ENCODE results near the gene HOXA4.

The HOXA4 gene

GRCh38 chr7:27105301-27106031, 25.1 kb downstream of the HOXA4 start:
- DNase-seq (ENCODE audit: low read depth), result no peak

DNA sequence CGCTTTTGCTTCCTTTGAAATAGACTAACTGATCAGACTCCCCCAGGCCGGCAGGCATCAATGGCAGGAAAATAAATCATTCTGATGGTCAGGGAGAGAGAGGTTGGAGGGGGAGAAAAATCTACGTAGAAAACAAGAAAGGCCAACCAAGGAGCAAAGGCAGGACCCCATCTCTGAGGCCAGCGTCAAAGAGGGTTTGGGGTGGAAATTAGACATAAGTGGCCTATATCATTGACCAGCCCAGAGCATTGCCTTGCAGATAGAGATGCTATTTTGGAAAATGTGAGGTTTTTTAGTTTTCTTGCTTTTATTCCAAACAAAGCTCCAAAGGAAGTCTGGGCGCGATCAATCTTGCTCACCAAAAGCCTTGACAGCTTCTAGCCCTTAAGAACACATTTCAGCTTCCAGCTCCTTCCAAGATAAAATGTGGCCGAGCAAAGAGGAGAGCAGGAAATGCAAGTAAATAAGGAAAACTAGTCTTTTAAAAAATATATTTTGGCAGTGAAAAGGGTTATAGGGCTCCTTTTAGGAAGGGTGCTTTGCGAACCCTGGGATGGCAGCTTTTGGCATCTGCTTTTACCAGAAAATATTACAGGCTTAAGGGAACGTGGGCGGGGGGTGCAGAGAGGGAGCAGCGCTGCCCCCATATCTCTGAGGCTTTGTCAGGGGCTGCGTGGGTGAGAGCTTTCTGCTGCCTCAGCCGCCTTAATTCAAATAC, 26.1 kb downstream of the HOXA4 start:
- no peak for DNase-seq (ENCODE audit: low read depth)

GRCh38 chr7:27103489-27104226, 26.9 kb downstream of the HOXA4 start:
- no peak for DNase-seq (ENCODE audit: low read depth)

- DNase-seq (ENCODE audit: low read depth), result no peak
Measured at GRCh38 chr7:27102581-27103442, 27.7 kb downstream of the HOXA4 start, which contains the start of gene HOXA2. TSS of gene HOXA2 (minus strand) at chr7:27102683. CDS start at chr7:27102500, 183 bp downstream.

GRCh38 chr7:27101957-27102580, 28.5 kb downstream of the HOXA4 start:
- no peak for DNase-seq (ENCODE audit: low read depth)

DNA sequence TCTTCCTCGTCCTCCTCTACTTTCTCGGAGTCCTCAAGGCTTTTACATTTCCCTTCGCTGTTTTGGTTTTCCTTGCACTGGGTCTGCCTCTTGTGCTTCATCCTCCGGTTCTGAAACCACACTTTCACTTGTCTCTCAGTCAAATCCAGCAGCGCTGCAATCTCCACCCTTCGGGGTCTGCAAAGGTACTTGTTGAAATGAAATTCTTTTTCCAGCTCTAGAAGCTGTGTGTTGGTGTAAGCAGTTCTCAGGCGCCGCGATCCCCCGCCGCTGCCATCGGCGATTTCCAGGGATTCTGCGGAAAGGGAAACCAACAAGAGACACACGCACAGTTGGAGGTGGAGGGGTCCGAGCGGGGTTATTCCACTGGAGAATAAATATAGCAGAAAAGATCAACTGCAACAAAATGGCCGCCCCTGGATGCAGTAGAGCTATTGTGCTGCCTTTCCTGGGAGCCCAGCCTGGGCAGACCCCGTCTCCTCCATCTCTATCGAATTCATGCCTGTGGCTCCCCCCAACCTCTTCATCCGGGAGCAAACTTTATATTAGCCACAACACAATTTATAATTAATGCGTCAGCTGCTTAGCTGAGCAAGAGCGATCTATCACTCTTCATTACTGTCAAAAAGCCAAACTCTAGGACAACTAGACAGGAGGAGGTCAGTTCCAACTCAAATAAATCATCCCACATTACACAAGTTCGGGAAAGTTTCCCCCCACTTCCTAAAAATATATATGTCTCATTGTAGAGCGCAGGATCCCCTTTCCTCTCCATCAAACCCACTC, 29.2 kb downstream of the HOXA4 start:
- DNase-seq (ENCODE audit: low read depth), result no peak

DNA sequence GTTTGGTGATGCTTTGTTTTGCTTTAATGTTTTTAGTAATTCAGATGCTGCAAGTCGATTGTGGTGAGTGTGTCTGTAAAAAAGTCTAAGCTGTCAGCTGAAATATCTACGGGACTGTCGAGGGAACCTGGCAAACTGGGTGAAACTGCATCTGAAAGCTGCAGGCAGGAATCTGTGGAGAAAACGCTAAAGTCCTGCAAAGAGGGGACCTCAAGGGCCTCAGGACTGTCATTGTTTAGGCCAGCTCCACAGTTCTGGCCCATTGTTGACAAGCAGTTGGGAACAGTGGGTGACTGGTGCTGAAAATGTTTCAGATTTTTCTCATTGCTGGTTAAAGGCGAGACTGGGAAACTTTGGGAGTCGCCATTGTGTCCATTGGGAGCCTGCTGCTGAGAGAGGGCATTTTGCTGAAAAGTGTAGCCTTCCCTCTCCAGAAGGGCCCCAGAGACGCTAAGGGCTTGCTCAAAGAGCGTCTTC, 29.8 kb downstream of the HOXA4 start:
- DNase-seq (ENCODE audit: low read depth), result no peak

DNA sequence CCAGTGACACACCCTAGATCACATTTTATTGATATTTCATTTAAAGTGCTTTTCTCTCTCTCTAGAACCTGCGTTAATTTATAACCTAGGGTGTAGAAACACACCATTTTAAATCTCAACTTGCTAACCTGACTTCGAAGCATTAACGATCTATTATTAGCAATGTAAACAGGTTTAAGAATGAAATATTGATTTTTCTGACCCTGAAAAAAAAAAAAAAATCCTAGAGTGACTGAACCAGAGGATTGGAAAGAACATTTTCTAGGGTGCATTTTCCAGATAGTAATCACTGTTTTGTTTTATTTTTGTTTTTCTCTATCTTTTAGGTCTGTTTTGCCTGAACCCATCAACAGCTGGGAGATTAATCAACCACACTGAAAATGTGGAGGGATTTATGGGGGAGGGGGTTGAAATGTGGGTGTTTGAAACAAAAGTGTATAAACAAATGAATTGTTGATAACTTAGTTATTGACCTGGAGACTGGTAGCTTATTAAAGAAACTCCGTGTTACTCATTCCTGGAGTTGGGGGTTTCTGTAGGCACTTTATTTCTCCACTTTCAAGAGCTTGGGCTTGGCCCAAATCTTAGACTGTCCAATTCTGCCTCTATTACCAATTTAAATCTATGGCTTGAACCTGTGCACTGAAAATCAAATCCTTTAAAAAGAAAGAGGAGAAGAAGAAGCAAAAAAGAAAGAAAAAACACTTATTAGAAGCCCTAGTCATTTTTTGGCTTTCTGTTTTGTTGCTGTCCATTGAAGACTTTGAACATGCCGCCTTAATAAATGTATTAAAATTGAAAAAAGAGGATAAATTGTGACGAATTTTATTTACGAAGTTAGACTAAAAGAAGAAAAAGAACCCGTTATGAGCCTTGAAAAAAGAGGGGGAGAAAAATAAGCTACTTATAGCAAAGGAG, 30.8 kb downstream of the HOXA4 start:
- no peak for DNase-seq (ENCODE audit: low read depth)

DNA sequence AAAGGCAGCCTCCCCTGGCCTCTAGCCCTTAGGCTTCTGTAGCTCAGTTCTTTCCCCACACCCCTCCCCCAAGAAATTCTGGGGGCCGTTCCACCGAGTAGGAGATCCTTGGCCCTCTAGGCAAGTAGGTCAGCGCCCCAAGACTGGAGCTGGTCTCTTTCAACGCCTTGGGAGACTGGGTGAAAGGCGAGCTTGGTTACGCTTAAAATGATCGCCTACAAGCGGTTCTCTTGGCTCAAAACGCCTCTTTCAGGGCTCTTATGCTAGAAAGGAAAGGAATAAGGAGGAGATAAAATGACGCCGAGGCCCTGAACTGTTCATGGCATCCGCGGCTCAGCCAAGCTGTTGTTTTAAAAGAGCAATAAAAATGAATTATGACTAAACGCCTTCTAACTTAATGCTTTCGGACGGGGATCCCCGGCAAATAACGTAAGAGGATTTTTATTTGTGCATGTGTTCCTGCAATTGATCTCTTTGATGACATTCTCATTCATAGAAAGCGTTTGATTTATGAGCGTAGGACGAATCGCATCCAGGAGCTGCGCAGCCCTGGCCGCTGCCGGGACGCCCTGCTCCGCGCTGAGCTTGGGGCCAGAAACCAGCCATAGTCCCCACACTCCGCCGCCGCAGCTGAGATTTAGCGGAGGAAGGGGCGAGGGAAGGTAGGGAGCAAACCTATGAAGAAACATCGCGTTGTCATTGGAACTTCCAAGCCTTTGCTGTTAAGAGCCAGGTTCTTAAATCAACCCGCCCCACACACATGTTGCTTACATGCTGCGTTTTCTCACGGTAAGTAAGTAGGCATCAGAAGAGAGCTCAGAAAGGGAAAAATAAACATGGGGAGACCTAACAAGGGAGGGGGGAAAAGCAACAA, 31.7 kb downstream of the HOXA4 start:
- DNase-seq (ENCODE audit: low read depth), result no peak

DNA sequence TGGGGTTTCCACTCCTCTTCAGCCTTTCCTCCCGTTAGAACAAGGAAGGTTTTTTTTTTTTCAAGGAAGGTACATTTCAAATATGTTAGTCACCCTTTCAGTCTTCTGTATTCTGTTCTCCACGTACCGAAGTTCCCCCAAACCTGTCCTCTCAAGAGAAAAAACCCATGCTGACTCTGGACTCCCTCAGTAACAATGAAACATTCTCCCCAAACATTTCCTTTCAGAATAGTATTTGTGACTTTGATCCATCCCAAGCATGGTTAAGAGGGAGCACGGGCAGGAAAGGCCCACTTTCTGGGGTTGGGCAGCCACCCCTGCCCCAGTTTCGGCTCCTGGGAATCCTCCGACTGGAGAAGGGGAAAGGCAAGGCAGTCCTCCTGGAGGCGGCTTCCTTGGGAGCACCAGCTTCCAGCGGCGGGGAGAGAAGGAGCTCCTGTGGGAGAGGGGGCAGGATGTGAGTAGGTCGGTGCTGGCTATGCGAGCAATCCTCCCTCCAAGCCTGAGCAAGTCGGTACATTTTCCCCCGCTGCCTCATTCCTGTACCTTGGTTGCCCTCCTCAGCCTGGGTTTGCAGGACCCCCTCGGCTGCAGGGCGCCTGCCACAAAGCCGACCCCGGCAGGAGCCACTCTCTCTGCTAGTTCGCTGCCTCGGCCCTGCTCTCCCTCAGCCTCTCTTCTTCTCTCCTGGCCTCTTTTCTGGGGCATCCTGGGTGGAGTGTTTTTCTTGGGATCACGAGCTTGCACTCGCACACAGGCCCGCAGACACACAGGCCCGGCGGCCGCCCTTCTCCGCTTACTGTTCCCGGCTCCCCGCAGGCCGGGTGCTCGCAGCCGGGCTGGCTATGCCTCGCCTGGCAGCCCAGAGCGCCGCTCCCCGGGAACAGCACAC, 32.6 kb downstream of the HOXA4 start:
- DNase-seq (ENCODE audit: low read depth), result no peak

DNA sequence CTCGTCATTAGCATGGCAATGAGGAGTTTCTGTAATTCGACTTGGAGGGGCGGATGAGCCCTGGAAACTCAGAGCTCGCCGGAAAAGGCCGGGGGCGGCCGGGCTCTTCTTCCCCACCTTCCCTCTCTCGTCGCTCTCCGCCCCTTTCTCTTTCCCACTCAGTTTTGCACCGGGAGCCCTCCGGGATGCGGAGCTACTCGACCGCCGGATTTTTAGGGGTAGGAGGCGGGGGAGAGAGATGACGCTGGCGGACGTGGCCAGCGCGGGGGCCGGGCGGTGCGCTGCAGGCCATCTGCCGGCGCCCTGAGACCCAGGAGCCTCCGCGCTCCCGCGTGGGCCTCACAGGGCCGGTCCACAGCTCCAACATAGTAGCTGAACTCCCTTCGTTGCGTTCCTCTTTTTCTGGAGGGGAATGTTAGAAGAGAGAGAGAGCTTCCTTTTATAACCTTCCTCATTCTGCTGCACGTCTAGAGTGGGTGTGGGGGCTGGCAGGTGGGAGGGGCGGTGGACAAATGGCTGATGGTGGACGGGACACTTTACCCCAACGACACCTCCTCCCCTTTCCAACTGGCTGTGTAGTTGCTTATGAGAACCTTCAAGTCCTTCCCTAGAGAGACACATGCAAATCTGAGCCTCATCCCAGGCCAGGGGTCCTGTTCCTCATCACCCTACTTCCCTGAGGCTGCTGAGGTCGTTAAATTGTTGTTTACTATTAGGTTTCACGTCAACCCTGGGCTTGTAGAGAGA, 33.6 kb downstream of the HOXA4 start:
- no peak for DNase-seq (ENCODE audit: low read depth)

GRCh38 chr7:27095897-27096767, 34.4 kb downstream of the HOXA4 start, which contains the start of gene HOXA1:
TSS of gene HOXA1 (minus strand) at chr7:27096000. CDS start at chr7:27095912, 88 bp downstream.
- DNase-seq (ENCODE audit: low read depth), result no peak

DNA sequence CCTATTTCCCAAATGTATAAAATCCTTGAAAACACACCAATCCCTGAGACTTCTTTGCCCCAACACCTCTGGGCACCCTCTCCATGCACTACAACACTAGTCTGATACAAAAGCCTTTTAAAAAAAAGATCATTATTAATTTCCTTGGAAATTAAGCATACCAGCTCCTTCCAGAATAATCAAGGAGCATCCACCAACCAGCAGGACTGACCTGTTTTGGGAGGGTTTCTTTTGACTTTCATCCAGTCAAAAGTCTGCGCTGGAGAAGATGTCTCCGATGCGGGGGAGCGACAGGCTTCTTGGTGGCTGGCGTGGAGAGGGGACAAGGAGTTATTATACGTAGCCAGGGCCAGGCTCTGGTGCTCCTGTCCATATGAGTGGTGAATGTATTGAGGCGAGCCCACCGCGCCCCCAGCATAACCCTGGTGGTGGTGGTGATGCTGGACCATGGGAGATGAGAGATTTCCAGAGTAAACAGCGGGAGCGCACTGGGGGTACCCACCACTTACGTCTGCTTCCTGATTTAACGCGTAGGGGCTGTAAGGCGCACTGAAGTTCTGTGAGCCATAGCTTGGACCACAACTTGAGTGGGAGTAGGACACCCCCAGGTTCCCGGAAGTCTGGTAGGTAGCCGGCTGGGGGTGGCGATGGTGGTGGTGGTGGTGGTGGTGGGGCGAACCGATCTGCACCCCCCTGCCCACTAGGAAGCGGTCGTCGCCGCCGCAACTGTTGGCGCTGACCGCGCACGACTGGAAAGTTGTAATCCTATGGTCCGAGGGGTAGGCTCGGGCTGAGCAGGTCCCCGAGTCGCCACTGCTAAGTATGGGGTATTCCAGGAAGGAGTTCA, 35.3 kb downstream of the HOXA4 start:
- DNase-seq (ENCODE audit: low read depth), result no peak

GRCh38 chr7:27094304-27095049, 36.1 kb downstream of the HOXA4 start:
- DNase-seq (ENCODE audit: low read depth), result no peak
